ENCODE results near the gene GMDS.

The GMDS gene

DNA sequence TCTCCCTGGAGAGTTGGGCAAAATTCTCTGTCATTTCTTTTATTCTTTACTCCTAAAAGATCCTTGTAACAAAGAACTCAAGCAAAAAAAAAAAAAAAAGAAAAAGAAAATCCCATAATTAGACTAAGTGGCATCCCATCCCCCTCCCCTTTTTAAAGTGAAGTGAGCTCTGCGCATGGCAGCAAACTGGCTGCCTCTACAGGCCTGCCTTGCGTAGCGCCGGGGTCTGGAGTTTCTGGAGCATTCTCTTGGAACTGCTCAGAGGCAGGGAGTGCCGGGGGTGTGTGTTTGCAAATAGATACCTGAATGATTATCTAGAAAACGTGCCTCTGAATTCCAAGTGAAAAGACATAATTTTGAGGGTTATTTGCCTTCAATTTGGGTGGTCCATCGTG lies 587.6 kb downstream of the GMDS start:
- H3K4me3 ChIP-seq (ENCODE audit: low read length), result no peak overlapping the region
- no peak for DNase-seq (ENCODE audit: low read depth, low spot score)

DNA sequence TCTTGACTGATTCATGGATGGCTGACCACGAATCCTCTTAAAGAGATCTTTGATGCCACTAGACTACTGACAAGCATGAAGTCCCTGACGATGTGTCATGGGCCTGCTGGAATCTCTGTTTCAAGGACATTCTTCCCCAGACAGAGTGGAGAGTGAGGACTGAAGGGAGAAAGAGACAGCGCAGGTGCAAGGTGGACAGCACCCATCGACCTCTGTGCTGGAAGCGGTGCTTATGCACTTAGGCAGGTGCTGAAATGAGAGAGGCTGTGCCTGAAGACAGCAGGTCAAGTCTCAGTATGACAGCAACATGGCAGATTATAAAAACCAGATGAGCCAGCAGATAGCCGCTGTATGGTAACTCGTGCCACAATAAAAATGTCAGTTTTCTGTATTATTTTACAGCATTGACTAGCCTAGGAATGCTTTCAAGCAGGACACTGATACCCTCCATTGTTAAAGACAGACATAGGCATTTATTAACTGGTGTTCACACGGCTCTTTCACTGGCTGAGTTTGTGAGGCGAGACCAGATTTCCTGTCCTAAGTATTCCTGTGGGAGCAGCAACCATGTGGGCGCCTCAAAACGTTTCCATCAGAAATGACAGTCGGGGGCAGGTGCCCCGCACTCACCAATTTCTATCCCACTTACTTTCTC lies 588.2 kb downstream of the GMDS start:
- DNase-seq (ENCODE audit: low read depth, low spot score), result no peak

DNA sequence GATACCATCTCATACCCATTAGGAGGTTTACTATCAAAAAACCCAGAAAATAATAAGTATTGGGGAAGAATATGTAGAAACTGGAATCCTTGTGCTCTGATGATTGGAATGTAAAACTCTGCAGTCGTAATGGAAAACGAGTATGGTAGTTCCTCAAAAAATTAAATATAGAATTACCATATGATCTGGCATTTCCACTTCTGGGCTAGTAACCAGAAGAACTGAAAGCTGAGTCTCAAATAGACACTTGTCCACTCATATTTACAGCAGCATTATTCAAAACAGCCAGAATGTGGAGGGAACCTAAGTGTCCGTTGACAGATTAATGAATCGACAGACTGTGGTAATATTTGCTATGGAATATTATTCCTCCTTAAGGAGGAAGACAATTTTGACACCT lies 591.4 kb downstream of the GMDS start:
- DNase-seq (ENCODE audit: low read depth, low spot score), result no peak
- no peak overlapping the region for H3K4me3 ChIP-seq (ENCODE audit: low read length)

More for the DNA sequence above, 588.2 kb downstream of the GMDS start:
- H3K4me3 ChIP-seq (ENCODE audit: low read length), result no peak overlapping the region

DNA sequence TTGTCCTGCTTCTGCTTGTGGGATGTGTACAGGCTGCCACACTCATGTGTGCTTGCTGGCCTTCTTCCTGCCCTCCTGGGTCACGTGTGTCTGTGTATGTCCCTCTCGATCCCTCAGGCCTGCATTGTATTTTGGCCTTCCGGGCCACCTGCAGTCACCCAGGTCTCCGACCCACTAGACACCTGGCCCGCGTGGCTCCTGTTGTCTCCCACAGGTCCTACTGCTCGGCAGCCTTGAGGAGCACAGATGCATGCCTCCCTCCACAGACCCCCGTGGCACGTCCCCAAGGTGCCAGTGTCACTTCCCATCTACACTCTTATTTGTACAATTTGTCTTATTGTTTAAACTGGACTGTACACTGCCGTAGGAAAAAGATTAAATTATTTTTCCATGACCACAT lies 592.6 kb downstream of the GMDS start:
- no peak overlapping the region for H3K4me3 ChIP-seq (ENCODE audit: low read length)

DNA sequence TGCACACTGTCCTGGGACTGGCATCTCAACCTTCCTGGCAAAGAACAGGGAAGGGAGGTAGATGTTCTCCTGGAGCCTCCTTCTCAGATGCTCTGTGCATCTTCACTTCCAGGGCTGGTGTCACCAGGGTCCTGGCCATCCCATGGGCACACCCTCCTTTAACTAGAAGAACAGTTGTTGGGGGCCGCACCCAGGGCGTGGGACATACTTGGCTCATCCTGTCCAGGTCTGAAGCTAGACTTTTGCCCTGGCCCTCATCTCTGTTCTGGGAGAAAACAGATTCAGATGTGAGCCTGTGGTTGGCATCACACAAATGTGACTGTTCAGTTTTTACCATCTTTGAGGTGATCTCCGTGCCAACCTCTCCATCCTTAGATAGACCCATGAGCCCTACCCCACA lies 594.0 kb downstream of the GMDS start:
- no peak for DNase-seq (ENCODE audit: low read depth, low spot score)
- H3K4me3 ChIP-seq (ENCODE audit: low read length), result no peak overlapping the region

More for the DNA sequence above, 592.6 kb downstream of the GMDS start:
- DNase-seq (ENCODE audit: low read depth, low spot score), result no peak

DNA sequence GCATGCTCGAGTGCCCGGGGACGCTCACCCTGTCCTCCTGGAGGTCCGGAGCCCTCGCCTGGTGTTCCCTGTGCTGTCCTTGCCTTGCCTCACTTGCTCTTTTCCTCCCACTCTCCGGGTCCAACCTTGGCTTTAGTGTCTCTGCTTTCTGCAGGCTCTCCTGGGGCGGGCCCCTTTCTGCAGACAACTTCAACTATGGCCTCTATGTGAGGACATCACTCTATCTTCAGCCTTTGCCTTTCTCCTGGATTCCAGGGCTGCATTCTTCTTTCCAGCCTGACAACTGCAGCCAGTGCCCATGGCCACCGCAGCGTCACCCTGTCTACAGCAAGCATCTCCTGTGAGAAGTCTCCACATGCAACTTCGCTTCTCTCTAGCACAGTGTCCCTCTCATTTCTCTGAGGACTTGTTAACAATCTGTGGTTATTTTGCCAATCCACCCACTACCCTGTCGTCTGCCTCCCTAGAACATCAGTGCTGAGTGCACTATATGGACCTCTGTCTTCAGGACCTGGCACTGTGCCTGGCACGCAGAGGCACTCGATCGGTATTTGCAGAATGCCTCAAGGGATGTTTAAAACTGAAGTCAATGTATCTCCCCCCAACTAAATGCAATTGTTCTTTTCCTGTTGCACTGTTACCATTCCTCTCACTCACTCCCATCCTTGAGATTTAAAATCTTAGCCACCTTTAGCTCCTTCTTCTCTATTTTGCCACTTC lies 599.8 kb downstream of the GMDS start:
- DNase-seq (ENCODE audit: low read depth, low spot score), result no peak
- H3K4me3 ChIP-seq (ENCODE audit: low read length), result no peak overlapping the region

DNA sequence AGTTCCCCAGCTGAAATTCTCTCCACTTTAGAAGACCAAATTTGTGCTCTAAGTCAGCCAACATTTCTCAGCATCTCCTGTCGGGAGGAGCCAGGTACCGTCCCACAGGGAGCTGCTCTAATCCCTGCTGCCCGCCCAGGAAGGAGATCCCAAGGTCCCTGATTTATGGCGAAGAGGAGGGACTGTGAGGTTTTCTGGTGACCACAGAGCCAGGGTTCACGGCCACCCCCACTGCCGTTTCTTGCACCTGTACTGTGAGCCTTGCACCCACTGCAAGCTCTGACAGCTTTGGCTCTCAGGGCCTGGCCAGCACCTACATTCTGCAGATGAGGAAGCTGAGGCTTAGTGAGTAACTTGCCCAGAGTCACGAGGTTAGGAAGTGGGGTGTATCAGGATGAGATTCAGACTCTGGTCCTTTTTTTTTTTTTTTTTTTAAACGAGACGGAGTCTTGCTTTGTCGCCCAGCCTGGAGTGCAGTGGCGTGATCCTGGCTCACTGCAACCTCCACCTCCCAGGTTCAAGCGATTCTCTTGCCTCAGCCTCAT lies 600.8 kb downstream of the GMDS start:
- no peak for DNase-seq (ENCODE audit: low read depth, low spot score)
- H3K4me3 ChIP-seq (ENCODE audit: low read length), result no peak overlapping the region

DNA sequence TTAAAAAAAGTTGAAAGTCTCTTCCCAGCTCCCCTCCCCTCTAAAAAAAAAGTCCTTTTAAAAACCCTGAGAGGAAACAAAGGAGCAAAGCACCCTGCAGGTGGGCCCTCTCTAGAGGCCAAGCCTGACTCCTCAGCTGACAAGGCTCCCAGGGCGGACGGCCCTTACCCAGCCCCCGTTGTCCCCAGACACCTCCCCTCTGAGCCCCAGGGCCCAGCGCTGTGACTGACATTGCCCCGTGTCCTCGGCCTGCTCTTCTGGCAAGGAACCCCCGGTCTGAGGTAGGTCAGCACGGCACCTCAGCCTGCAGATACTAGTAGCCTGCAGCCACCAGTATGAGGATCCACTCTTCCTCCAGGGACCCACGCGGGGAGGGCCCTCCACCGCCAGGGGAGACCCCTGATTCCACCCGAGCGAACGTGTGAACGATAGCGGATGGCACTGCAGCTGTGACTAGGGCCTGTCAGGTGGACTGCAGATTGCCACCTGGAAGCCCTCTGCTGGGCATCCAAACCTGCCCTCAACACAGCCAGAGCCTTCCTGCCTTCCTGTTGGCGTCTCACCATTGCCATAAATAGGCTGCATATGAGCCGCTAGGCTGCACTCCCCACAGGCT lies 601.5 kb downstream of the GMDS start:
- H3K4me3 ChIP-seq (ENCODE audit: low read length), result no peak overlapping the region
- no peak for DNase-seq (ENCODE audit: low read depth, low spot score)

DNA sequence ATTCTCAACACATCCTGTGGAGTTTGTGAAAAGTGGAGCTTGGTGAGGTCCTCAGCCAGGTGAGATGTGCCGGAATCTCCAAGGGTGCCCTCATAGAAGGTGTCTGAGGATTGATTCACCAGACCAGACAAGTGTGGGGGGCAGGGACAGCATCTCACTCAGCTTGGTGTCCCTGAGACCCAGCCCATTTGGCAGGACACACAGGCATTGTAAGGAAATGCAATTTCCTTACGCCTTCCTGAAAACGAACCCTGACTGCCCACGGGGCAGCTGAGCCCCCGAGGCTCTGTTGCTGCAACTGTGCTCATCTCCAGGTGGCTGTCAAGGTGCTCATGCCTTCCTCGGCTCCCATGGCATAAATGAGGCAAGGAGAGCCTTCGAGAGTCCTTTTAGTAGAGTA lies 602.3 kb downstream of the GMDS start:
- H3K4me3 ChIP-seq (ENCODE audit: low read length), result no peak overlapping the region
- DNase-seq (ENCODE audit: low read depth, low spot score), result no peak

DNA sequence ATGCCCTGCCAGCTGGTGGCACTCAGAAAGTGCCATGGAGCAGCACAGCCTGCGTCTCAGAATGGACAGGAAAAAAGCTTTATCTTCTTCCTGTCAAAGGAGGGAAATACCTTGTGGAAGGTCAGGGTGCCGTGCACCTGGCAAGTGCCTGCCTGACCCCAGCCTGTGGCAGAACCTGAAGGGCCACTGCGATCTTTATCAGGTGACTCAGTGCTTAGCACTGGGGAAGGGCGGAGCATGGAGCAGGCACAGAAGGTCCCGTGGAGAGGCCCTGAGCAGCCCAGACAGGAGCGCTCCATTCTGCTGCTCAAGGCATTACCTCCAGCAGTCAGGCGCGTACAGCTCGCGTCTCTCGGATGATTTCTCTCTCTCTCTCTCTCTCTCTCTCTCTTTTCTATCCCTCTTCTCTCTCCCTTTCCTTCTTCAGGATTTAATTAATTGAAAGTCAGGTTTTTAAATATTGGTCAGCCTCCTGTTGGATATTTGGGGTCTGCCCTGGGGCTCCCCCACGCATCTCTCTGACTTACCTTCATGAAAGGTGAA lies 604.0 kb downstream of the GMDS start:
- H3K4me3 ChIP-seq (ENCODE audit: low read length), result no peak overlapping the region
- DNase-seq (ENCODE audit: low read depth, low spot score), result no peak

DNA sequence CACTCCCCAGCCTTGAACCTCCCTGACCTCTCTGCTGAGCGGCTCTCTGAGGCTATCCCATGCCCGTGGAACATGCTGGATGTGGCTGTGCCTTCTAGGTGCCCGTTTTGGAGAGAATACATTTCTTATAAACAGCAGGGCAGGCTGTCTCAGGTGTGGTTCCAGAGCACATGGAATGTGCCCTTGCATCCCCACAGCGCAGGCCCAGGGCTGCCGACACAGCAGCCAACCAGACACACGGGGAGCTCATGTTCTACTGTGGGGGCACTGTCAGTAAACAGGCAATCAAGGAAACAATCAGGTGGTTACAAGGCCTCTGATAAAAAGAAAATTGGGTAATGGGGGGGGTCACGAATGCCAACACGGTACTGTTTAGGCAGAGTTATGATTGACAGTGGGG lies 604.9 kb downstream of the GMDS start:
- H3K4me3 ChIP-seq (ENCODE audit: low read length), result no peak overlapping the region

DNA sequence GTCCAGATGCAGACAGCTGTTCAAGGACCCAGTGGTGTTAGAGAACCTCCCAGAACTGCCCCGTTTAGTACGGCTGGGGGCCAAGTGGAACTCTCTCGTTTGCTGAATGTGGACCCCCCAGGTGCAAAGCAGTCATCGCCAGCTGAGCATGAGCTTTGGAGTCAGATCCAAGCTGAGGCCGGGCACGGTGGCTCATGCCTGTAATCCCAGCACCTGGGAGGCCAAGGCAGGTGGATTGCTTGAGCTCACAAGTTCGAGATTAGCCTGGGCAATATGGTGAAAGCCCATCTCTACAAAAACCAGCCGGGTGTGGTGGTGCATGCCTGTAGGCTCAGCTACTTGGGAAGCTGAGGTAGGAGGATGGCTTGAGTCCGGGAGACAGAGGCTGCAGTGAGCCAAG lies 606.0 kb downstream of the GMDS start:
- DNase-seq (ENCODE audit: low read depth, low spot score), result no peak
- no peak overlapping the region for H3K4me3 ChIP-seq (ENCODE audit: low read length)

More for the DNA sequence above, 604.9 kb downstream of the GMDS start:
- DNase-seq (ENCODE audit: low read depth, low spot score), result no peak

DNA sequence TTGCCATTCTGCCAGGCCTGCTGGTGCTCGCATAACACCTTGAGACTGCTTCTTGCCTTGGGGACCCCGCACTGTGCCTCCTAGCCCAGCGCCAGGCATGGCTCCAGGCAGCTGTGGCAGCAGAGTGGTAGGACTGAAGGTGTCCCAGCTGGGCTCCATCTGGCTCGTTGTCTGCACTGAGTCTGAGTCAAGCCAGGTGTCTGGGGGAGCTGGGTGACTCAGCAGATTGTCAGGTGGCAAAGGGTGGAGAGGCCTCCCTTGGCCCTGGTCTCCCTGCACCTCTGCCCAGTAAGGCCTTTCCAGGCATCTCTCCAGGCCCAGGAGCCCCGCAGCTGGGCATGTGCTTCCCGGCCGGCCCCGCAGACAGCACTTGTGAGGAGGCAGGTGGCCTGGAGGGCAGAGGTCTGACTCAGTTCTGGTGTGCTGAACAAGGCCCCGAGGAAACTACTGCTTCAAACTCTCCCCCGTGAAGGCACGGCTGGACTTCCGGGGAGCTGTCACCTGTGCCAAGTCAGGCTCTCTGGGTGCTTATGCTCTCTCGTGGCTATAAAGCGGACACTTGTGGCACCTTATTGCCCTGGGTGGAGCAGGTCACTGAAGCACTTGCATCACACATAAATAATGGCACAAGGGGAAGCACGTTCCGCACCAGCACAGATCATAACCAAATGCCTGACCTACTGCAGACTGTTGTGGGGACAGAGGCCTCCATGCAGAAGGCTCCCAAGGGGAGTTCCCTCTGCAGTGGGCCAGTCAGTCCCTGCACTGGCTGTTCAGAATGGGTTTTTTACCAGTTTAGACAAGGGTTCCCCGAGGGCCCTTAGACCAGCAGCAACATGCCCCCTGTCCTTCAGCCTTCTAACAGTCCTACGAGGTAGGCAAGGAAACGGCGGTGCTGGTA lies 608.2 kb downstream of the GMDS start:
- H3K4me3 ChIP-seq (ENCODE audit: low read length), result no peak overlapping the region
- no peak for DNase-seq (ENCODE audit: low read depth, low spot score)

DNA sequence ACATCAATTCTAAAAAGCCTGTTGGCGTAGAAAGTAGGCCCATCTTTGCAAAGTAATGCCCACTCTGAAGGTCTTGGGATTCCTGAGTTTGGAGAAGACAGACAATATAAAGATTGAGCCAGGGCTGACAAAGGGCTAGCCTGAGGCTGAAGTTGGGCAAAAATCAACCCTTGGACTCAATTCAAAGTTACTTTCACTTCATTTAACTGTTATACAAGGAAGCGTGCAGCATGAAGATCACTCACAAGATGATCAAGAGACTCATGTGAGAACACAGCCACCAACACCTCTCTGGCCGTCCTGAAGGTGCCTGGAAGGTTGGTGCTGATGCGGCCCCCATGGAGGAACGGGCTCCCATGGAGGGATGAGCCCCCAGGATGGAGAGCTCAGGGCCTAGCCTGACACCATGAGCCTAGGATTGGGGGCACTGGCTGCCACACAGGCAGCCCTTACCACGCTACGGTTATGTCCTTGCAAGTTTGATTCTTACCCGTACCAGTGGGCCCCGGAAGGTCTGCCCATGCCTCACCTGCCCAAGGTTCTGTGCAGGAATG lies 609.1 kb downstream of the GMDS start:
- H3K4me3 ChIP-seq (ENCODE audit: low read length), result no peak overlapping the region
- no peak for DNase-seq (ENCODE audit: low read depth, low spot score)

DNA sequence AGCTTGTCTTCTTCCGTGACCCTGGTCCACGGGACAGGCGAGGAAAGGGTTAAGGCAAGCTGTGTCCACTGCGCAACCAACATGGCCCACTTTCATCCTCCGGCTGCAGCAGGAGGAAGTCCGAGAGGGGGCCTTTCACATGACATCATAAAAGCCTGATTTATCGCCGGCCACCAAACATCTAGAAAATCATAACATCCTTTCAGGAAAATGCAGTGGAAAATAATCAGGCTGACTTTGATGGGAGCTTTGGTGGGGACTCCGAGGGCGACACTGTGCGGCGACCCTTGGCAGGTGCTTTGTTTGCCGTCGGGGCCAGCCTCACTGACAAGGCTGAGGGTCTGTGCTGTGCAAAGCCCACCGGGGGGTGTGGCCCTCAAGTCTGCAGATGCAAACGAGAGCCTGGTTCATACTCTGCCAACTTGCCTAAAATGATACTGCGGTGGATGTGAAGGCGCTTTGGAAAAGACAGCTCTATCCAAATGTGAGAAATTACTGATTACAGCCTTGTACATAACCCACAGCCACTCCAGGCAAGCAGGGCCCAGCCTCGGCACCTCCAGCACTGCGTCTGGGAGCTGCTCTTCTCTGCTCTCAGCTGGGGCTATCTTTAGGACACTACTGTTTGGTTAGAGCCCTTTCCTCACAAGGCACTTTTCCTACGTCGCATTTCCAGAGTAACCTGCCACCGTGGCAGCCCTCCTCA lies 609.9 kb downstream of the GMDS start:
- no peak overlapping the region for H3K4me3 ChIP-seq (ENCODE audit: low read length)

DNA sequence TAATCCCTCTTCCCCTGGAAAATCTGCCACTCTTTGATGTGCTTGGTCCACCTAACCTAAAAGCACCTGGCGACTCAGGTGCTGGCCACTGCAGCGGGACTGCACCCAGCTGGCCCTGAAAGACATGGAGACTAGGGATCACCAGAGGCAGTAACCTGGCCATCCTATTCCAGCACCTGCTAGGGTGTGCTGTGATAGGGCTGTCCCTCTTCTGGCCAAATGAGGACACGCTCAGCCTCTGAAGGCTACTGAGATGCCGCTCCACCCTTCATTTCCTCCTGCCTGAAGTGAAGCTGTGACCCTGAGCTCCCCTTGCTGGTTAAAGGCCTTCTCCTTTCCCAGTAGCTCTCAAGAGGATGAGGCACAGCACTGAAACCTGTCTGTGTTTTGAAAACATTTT lies 611.3 kb downstream of the GMDS start:
- DNase-seq (ENCODE audit: low read depth, low spot score), result no peak
- H3K4me3 ChIP-seq (ENCODE audit: low read length), result no peak overlapping the region

More for the DNA sequence above, 609.9 kb downstream of the GMDS start:
- DNase-seq (ENCODE audit: low read depth, low spot score), result no peak

DNA sequence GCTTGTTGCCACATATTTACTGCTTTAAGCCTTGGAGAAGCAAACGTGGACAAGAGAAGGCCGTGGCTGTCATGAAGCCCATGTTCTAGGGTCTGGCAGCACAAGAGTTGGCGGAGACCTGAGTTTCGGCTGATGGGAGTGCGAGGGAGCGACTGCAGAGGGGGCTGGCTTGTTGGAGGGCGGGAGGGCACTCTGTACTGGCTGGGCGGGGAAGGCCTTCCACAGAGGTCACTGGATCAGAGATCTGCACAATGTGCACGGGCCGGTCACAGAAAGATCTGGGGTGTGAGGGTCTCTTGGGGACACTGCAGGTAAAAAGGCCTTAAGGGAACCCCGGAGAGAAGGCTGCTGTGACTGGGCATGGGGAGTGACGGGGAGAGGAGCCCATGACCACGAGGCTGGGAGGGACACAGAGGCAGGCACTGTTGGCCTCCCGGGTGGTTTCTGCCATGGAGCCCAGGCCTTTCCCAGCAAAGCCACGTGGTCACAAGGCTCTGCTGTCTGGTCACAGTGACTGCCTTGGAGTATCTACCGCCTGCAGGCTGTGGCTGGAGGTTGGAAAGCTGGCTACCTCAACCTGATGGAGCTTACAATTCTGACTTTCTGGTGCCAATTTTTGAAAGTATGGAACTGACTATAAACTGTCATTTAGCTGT lies 611.9 kb downstream of the GMDS start:
- no peak overlapping the region for H3K4me3 ChIP-seq (ENCODE audit: low read length)
- no peak for DNase-seq (ENCODE audit: low read depth, low spot score)

DNA sequence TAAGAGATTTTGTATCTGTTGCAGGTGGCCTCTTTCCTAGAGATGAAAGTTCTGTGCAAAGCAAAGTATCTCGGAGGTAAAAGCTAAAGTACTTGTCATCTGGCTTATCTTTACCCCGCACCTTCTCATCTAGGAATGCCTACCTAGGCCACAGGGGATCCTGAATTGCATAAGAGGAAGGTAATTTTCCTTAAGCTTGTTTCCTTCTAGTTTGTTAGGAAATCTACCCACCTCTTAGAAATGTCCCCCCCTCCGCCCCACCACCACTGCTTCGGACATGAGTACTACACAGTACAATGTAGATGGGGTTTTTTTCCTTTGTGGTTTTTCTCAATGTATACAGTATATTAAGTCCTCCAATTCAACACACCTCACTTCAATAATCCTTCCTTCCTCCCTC lies 614.2 kb downstream of the GMDS start:
- no peak overlapping the region for H3K4me3 ChIP-seq (ENCODE audit: low read length)
- DNase-seq (ENCODE audit: low read depth, low spot score), result no peak
